Activated T-cell treated with anti-CD3 and anti-CD28 coated beads for 1 hour (primary cell): ENCODE measurements around the gene KANSL2.
"Not testable (repeated sequence)": the region's sequence is repeated elsewhere in the genome, so short reads cannot be mapped to it uniquely, and the experiment has no call there.

Source experiments
- DNase-seq: peaks from one replicate; pipeline ENCODE4 v3.0.0-alpha.2; 2020; ENCODE audit warnings: low read depth

KANSL2 gene, protein sequence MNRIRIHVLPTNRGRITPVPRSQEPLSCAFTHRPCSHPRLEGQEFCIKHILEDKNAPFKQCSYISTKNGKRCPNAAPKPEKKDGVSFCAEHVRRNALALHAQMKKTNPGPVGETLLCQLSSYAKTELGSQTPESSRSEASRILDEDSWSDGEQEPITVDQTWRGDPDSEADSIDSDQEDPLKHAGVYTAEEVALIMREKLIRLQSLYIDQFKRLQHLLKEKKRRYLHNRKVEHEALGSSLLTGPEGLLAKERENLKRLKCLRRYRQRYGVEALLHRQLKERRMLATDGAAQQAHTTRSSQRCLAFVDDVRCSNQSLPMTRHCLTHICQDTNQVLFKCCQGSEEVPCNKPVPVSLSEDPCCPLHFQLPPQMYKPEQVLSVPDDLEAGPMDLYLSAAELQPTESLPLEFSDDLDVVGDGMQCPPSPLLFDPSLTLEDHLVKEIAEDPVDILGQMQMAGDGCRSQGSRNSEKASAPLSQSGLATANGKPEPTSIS

DNA sequence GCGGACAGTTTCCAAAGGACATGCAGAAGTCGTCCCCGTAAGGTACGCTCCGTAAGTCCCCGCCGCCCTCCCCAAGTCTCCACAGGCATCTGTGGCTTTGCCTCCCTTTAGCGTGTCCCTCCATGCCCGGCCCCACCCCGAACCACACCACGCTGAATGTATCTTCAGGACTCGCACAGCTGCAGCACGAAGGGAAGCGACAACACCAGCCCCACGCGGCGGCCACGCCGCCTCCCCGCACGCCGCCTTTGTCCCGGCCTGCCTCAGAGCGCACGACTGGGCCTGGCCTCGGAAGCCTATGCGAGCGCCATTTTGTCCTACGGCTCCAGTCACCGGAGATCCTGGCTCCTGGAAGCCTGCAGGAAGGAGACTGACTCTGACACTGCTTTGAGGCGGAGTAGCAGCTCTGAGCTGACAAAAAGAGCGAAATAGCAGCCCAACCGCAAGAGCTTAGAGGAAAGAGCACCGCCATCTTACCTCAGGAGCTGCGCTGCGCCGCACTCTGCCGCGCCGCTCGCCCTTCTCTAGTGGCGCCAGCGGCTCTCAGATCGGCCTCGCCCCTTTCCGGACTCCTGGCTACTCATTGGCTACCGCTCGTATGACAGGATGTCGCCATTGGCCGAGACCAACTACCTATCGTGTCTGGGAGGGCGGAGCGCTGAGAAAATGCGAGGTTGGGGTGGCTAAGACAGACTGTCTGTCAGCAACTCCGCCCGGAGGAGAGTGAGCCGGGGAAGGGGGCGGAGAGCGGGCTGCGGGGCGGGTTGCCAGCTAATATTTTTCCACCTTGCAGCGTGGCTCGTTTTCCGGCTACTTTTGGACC is at the start of gene KANSL2:
Gene KANSL2, minus strand, starts transcription at position 529 of the 823 bp plus-strand sequence. CDS start 606 bp downstream, outside the sequence.
- DNase-seq = peak; percentile 94

DNA sequence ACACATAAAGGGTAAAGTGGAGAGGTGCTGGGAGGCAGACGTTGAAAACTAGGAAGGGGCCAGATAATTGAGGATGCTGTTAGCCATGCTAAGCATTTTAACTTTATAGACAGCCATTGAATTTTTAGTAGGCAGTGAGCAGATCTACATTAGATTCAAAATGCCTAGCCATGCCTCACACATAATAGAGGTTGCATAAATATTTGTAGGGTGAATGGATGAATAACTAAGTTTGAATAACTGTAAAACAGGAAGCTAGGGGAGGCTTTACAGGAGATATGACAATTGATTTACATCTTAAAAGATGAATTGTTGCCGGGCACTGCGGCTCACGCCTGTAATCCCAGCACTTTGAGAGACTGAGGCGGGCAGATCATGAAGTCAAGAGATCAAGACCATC is 46.8 kb upstream of the KANSL2 start:
- DNase-seq = no peak

GRCh38 chr12:48720737-48721136 is 38.7 kb upstream of the KANSL2 start:
- not testable (repeated sequence) for DNase-seq

DNA sequence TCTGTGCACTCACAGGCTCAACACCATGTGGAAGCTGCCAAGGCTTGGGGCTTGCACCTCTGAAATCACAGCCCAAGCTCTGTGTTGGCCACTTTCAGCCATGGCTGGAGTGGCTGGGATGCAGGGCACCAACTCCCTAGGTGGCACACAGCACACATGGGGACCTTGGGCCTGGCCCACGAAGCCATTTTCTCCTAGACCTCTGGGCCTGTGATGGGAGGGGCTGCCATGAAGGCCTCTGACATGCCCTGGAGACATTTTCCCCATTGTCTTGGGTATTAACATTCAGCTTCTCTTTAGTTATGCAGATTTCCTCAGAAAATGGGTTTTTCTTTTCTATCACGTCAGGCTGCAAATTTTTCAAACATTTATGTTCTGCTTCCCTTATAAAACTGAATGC is 38.1 kb upstream of the KANSL2 start:
- DNase-seq = not testable (repeated sequence)

DNA sequence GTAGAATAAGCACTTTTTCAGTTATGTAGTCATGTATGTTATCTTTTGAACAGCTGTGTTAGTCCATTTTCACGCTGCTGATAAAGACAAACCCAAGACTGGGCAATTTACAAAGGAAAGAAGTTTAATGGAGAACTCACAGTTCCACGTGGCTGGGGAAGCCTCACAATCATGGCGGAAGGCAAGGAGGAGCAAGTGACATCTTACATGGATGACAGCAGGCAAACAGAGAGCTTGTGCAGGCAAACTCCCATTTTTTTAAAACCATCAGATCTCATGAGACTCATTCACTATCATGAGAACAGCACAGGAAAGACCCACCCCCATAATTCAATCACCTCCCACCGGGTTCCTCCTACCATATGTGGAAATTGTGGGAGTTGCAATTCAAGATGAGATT is 37.0 kb upstream of the KANSL2 start:
- not testable (repeated sequence) for DNase-seq

DNA sequence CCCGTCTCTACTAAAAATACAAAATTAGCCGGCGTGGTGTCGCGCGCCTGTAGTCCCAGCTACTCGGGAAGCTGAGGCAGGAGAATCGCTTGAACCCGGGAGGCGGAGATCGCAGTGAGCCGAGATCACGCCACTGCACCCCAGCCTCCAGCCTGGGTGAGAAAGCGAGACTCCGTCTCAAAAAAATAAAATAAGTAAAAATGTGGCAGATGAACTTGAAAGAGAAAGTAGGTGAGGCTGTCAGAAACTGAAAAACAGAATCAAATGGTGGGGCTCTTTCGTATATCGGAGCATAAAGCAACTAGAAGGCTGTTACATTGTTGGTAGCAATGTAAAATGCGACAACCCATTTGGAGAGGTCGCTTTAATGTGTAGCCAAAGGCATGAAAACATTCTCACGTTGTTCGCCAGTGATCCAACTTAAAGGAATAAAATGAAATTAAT is 35.2 kb upstream of the KANSL2 start:
- DNase-seq = no peak

DNA sequence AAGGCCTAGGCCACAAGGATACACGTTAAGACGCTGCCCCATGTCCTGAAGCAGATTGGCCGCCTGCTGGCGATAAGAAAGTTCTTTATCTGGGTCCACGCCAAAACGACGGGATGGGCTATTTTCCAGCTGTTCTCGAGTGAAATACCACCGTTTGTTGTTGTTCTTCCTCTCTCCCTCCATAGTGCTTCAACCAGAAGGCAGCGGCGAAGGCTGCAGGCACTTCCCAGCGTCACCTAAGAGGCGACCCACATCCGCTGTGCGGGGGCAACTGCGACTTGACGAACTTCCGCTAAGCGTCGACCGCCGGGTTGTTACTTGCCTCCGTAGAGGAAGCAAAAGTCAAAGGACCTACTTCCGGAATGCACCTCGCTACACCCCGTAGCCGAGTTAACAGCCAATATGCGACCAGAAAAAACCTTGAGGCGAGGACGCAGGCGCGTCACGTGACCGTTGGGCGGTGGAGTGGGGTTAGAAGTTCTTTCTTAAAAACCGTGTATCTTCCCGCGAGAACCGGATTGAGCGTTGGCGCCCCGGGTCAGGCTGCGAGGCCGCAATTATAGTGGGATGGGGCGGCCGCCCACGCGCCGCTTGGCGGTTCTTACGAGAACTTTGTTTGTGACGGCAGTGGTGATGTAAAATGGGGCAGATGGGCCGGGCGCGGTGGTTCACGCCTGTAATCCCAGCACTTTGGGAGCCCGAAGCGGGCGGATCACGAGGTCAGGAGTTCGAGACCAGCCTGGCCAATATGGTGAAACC is 34.6 kb upstream of the KANSL2 start, which contains the start of gene CCNT1:
Gene CCNT1, minus strand, starts transcription at position 215 of the 759 bp plus-strand sequence. Its CDS starts 32 bp downstream, at position 183.
- DNase-seq = peak; percentile 94

DNA sequence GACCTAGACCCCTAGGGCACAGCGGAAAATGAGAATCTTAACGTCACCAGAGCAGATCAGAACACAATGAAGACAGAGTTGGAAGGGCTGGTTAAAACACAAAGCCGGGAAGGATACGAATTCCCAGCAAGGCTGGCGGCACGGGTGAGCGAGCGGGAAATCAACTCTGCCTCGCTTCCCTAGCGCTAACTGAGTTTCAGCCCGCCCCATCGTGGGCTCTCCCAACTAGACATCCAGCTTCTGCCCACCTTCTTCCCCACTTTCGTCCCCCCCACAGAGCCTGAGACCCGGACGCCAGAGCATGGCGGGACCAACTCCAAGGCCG is 34.1 kb upstream of the KANSL2 start:
- no peak for DNase-seq

DNA sequence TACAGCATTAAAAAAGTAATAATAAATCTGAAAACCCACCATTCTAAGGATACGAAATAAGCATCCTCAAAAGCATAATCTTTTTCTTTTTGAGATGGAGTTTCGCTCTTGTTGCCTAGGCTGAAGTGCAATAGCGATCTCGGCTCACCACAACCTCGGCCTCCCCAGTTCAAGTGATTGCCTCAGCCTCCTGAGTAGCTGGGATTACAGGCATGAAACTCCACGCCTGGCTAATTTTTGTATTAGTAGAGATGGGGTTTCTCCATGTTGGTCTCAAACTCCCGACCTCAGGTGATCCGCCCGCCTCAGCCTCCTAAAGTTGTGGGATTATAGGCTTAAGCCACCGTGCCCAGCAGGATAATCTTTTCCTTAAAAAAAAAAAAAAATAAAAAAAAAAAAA is 30.2 kb upstream of the KANSL2 start:
- no peak for DNase-seq

DNA sequence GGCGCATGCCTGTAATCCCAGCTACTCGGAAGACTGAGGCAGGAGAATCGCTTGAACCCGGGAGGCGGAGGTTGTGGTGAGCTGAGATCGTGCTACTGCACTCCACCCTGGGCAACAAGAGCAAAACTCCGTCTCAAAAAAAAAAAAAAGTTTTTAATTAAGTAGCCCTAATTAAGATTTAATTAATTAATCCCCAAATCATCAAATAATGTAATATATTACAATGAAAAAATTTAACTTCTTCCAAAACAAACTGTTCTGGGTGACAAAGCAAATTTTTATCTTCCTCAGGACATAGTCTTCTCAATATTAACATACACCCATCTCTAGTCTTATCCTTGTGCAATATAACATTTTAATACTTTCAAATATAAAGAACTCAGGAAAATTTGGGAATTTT is 16.8 kb upstream of the KANSL2 start:
- DNase-seq = not testable (repeated sequence)

- DNase-seq = no peak
Measured at GRCh38 chr12:48696626-48697025, 14.6 kb upstream of the KANSL2 start.

- no peak for DNase-seq
Measured at GRCh38 chr12:48695859-48696258, 13.8 kb upstream of the KANSL2 start.

GRCh38 chr12:48694038-48694437 is 12.0 kb upstream of the KANSL2 start:
- DNase-seq = no peak

GRCh38 chr12:48693572-48693971 is 11.5 kb upstream of the KANSL2 start:
- DNase-seq = no peak

- no peak for DNase-seq
Measured at GRCh38 chr12:48691826-48692487, 9.9 kb upstream of the KANSL2 start.

DNA sequence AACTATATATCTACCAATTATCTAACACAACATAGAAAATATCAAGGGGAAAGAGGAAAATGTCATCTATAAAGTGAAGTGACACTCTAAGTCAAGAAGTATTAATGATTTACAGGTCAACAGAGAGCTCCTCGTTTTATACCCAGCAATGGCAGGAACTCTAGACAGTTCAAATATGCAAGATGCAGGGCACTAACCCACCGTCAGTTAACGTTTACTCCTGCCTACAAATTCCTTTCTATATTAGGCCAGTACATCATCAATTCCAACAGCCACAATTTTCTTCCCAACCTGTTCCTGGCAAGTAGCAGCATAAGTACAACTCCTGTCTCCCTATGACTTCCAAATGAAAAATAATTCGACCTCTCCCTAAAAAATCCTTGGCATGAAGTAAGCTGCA is 9.0 kb upstream of the KANSL2 start:
- DNase-seq = no peak

DNA sequence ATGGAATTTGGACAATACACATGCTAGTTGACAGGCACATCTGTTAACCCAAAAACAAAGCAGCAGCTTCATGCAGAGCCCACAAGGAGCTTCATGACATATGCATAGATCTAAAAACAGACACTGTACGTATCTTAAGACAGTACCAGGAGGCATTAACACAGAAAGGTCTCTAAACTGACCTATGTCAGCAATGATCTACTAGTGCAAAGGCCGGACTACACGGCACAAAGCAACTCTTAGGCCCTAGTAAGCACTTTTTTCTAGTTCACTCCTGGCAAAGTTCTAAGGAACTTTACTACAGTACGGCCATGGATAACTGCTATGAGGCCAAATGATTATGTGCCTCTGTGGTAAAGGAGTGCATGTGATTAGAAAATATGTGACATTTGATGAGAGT is 8.4 kb upstream of the KANSL2 start:
- DNase-seq = no peak

- DNase-seq = no peak
Measured at GRCh38 chr12:48688836-48689235, 6.8 kb upstream of the KANSL2 start.

DNA sequence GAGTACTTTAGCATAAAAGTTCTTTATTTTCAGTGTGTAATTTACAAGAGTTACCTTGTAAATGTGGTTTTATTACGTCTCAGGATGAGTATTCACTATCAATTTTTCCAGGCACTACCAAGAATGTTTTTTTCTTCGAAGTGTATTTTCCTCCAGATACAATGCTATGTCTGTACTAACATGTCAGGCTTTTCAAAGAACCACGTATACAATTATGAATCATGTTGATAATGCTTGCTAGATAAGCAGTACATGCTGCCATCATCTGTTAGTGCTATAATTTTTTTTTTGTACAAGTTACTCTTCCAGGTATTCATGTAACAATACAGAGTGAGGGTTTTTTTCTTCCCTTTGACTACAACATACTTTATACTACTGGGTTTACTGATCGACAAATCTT is 5.6 kb upstream of the KANSL2 start:
- DNase-seq = no peak

DNA sequence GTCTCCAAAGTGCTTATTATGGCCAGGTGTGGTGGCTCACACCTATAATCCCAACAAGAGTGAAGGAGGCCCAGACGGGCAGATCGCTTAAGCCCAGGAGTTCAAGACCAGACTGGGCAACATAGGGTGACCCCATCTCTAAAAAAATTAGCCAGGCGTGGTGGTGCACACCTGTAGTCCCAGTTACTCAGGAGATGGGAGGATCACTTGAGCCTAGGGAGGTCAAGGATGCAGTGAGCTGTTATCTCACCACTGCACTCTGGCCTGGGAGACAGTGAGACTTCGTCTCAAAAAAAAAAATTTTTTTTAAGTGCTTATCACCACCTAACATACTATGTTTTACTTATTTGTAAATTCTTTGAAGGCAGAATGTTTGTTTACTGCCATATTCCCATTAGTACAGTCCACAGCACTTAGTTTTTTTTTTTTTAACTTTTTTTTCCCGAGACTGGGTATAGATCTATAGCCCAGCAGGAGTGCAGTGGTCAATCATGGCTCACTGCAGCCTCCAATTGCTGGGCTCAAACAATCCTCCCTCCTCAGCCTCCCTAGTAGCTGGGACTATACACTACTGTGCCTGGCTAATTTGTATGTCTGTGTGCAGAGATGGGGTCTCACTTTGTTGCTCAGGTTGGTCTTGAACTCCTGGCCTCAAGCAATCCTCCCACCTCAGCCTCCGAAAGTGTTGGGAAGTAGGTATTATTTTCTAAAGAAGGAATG is 4.7 kb upstream of the KANSL2 start:
- DNase-seq = no peak

- no peak for DNase-seq
Measured at GRCh38 chr12:48686037-48686595, 4.1 kb upstream of the KANSL2 start.
